PC-9 (cell line): Measurements from ENCODE around the gene CCL25. TPM values are rescaled to one million over a fixed set of nuclear protein-coding genes. Genes with fewer than 3 reads are reported as not detected.
"Not testable (repeated sequence)": the region's sequence is repeated elsewhere in the genome, so short reads cannot be mapped to it uniquely, and the experiment has no call there.

ENCODE experiments used
- BruUV-seq: library from RNA; stranded (reverse); fragments of 400-500 nt; replicated peaks from 2 replicates; lab custom pipeline; 2021; lab: Mats Ljungman, UMichigan
- CTCF ChIA-PET: fragments of 300-600 bp; sonication (Branson Sonifier 250); formaldehyde crosslinking; loops from one replicate; lab custom pipeline; 2022; ENCODE audit warnings: antibody characterized with exemption; lab: Charles Lee
- POLR2A ChIA-PET: fragments of 300-600 bp; sonication (Branson Sonifier 250); formaldehyde crosslinking; loops from one replicate; lab custom pipeline; 2022; ENCODE audit warnings: antibody characterized with exemption; ENCODE audit not compliant: unreplicated experiment; lab: Charles Lee
- DNase-seq, 2 experiments: peaks; one replicate each; pipeline versions ENCODE4 v3.0.0 to v3.0.0-alpha.2; 2015 to 2022; ENCODE audit warnings: mixed read lengths in 1 of 2
- H2AFZ ChIP-seq: fragments of 200-600 bp; sonication (generic); 2 replicates; pipeline ENCODE4 v1.8.1; 2017; ENCODE audit warnings: antibody characterized with exemption
- H3F3A ChIP-seq: fragments of 200-600 bp; sonication (generic); 2 replicates; pipeline ENCODE4 v1.8.1; 2017; ENCODE audit warnings: antibody characterized with exemption, mild to moderate bottlenecking, low read depth; ENCODE audit not compliant: insufficient read depth
- H3K27ac ChIP-seq: fragments of 200-600 bp; sonication (generic); 2 replicates; pipeline ENCODE4 v1.6.1; 2016; ENCODE audit warnings: mixed run types
- H3K27me3 ChIP-seq: fragments of 200-600 bp; sonication (generic); 2 replicates; pipeline ENCODE4 v1.6.1; 2016; ENCODE audit warnings: low read depth, mixed run types; ENCODE audit not compliant: insufficient read depth
- H3K36me3 ChIP-seq: fragments of 200-600 bp; sonication (generic); 2 replicates; pipeline ENCODE4 v1.6.1; 2016; ENCODE audit warnings: low read depth, mixed run types
- H3K4me1 ChIP-seq: fragments of 200-600 bp; sonication (generic); replicated peaks from 2 replicates; pipeline ENCODE4 v1.6.1; 2016; ENCODE audit warnings: mixed run types; ENCODE audit not compliant: insufficient read depth
- H3K4me2 ChIP-seq: fragments of 200-600 bp; sonication (generic); 2 replicates; pipeline ENCODE4 v1.6.1; 2017; ENCODE audit warnings: mixed run types
- H3K4me3 ChIP-seq: fragments of 200-600 bp; sonication (generic); 2 replicates; pipeline ENCODE4 v1.6.1; 2016; ENCODE audit warnings: mixed run types
- H3K79me2 ChIP-seq: fragments of 200-600 bp; sonication (generic); 2 replicates; pipeline ENCODE4 v1.6.1; 2017; ENCODE audit warnings: low read depth, mixed run types
- H3K9me2 ChIP-seq: fragments of 200-600 bp; sonication (generic); 2 replicates; pipeline ENCODE4 v1.8.1; 2017; ENCODE audit warnings: mild to moderate bottlenecking; ENCODE audit not compliant: insufficient read depth
- H3K9me3 ChIP-seq: fragments of 200-600 bp; sonication (generic); 2 replicates; pipeline ENCODE4 v1.8.1; 2016; ENCODE audit warnings: low read depth; ENCODE audit not compliant: insufficient read depth
- H4K20me1 ChIP-seq: fragments of 200-600 bp; sonication (generic); 2 replicates; pipeline ENCODE4 v1.8.1; 2017; ENCODE audit not compliant: insufficient read depth
- EZH2 ChIP-seq: fragments of 200-600 bp; sonication (generic); IDR thresholded peaks from 2 replicates; pipeline ENCODE4 v1.8.0; 2017; ENCODE audit warnings: antibody characterized with exemption, low read depth
- intact Hi-C: fragments of 100-400 bp; cut with micrococcal nuclease; formaldehyde crosslinking; loops from one replicate; pipeline ENCODE4 v1.10.0; 2022; ENCODE audit not compliant: unreplicated experiment
- total RNA-seq: library from RNA; stranded (reverse); gene quantifications from 2 replicates; pipeline ENCODE4 v1.2.3, GENCODE V29; 2021
- TF ChIP-seq, protein P1 (sequence below): fragments of 200-600 bp; sonication (generic); conservative IDR thresholded peaks from 2 replicates; pipeline ENCODE4 v1.6.1; 2017; ENCODE audit warnings: mixed run types, antibody characterized with exemption, mild to moderate bottlenecking, moderate library complexity

The CCL25 gene
- total RNA-seq, 1 experiment from 2014 or later = not detected

DNA sequence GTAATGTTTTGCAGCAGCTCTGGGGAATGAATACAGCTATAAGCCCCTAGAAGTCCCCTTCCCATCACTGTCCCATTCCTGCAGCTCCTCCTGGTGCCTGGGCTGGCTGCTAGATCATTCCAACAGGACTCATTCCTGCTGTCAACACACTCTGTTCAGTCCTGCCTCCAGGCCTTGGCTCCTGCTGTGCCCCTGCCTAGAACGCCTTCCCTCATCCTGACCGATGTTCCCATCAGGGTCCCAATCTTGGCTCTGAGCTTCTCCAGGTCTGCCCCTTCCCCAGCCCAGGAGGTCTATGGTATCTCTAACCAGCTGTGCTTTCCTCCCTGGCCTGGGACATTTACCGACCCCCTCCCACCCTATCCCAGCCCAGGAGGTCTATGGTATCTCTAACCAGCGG lies 48.8 kb downstream of the CCL25 start:
- no peaks in the 10 kb centered on the region for H3K79me2 ChIP-seq
- H3K9me3 ChIP-seq = no peaks in the 10 kb centered on the region
- H3F3A ChIP-seq = no peaks in the 10 kb centered on the region
- intact Hi-C loops = no loop called here
- no peak for DNase-seq
- peaks cover 39% of the 10 kb centered on the region for H3K27me3 ChIP-seq
- H3K4me3 ChIP-seq = no peak overlapping the region
- ChIA-PET CTCF (no interaction called here), POLR2A (no interaction called here)
- no TSS peak for BruUV-seq
- no peaks in the 10 kb centered on the region for H3K36me3 ChIP-seq
- H4K20me1 ChIP-seq = no peaks in the 10 kb centered on the region
- no peak overlapping the region for H3K4me2 ChIP-seq
- H3K27ac ChIP-seq = no peak overlapping the region
- H2AFZ ChIP-seq = no peak overlapping the region
- TF ChIP-seq, protein P1, sequence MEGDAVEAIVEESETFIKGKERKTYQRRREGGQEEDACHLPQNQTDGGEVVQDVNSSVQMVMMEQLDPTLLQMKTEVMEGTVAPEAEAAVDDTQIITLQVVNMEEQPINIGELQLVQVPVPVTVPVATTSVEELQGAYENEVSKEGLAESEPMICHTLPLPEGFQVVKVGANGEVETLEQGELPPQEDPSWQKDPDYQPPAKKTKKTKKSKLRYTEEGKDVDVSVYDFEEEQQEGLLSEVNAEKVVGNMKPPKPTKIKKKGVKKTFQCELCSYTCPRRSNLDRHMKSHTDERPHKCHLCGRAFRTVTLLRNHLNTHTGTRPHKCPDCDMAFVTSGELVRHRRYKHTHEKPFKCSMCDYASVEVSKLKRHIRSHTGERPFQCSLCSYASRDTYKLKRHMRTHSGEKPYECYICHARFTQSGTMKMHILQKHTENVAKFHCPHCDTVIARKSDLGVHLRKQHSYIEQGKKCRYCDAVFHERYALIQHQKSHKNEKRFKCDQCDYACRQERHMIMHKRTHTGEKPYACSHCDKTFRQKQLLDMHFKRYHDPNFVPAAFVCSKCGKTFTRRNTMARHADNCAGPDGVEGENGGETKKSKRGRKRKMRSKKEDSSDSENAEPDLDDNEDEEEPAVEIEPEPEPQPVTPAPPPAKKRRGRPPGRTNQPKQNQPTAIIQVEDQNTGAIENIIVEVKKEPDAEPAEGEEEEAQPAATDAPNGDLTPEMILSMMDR = no peak
- no peak for TF ChIP-seq EZH2
- no peaks in the 10 kb centered on the region for H3K9me2 ChIP-seq
- H3K4me1 ChIP-seq = no peaks in the 10 kb centered on the region

DNA sequence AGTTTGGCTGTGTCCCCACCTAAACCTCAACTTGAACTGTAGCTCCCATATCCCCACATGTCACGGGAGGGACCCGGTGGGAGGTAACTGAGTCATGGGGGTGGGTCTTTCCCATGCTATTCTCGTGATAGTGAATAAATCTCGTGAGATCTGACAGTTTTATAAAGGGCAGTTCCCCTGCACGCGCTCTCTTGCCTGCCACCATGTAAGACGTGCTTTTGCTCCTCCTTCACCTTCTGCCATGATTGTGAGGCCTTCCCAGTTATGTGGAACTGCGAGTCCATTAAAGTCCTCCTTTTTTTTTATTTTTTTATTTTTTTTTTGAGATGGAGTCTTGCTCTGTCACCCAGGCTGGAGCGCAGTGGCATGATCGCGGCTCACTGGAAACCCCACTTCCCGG lies 49.4 kb downstream of the CCL25 start:
- H3K4me2 ChIP-seq, H3K9me3 ChIP-seq, H3K27ac ChIP-seq, H3K4me1 ChIP-seq, POLR2A ChIA-PET, H3K36me3 ChIP-seq, H3K79me2 ChIP-seq, H3F3A ChIP-seq, H3K4me3 ChIP-seq, BruUV-seq, H3K9me2 ChIP-seq, H4K20me1 ChIP-seq, intact Hi-C loops, CTCF ChIA-PET, H2AFZ ChIP-seq, DNase-seq: not testable (repeated sequence)
- H3K27me3 ChIP-seq = peaks cover 45% of the 10 kb centered on the region

DNA sequence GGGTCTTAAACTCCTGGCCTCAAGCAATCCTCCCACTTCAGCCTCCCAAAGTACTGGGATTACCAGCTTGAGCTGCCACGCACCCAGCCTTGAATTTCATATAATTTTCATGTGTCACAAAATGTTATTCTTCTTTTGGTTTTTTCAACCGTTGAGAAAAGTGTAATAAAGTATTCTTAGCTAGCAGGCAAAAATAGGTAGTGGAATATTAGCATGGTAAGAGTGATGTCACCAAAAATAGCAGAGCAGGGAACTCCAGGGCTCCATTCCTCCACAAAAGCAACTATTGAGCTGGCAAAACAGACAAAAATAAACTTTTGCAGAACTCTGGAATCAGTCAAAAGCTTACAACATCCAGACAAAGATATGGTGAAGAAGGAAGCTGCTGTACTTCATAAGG lies 52.9 kb downstream of the CCL25 start:
- no peak overlapping the region for H3K4me2 ChIP-seq
- BruUV-seq = no TSS peak
- H2AFZ ChIP-seq = no peak overlapping the region
- H3F3A ChIP-seq = no peaks in the 10 kb centered on the region
- no peak overlapping the region for H3K4me3 ChIP-seq
- peaks cover 66% of the 10 kb centered on the region for H3K27me3 ChIP-seq
- no peak for DNase-seq
- TF ChIP-seq, protein P1 = no peak
- no peak for TF ChIP-seq EZH2
- no peak overlapping the region for H3K27ac ChIP-seq
- no peaks in the 10 kb centered on the region for H3K9me2 ChIP-seq
- CTCF ChIA-PET = no interaction called here
- H3K79me2 ChIP-seq = no peaks in the 10 kb centered on the region
- no peaks in the 10 kb centered on the region for H3K4me1 ChIP-seq
- H3K9me3 ChIP-seq = no peaks in the 10 kb centered on the region
- H3K36me3 ChIP-seq = no peaks in the 10 kb centered on the region
- POLR2A ChIA-PET = no interaction called here
- H4K20me1 ChIP-seq = no peaks in the 10 kb centered on the region
- intact Hi-C loops = no loop called here

DNA sequence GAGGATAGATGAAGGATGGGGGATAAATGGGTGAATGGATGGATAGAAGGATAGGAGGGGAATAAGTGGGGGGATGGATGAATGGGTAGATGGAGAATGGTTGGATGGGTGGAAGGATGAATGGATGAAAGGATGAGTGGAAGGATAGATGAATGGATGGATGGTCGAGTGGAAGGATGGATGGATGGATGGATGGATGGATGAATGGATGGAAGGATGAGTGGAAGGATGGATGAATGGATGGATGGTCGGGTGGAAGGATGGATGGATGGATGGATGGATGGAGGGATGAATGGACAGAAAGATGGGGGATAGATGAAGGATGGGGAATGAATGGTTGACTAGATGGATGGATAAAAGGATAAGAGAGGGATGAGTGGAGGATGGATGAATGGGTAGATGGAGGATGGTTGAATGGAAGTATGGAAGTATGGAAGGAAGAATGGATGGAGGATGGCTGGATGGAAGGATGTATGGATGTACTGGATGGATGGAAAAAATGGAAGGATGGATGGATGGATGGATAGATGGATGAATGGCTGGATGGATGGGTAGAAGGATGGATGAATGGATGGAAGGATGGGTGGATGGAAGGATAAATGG lies 54.8 kb downstream of the CCL25 start:
- Histone ChIP-seq H2AFZ (no peak overlapping the region), H3K79me2 (no peaks in the 10 kb centered on the region), H3K4me2 (no peak overlapping the region), H3K4me3 (no peak overlapping the region), H3K9me2 (no peaks in the 10 kb centered on the region), H3F3A (peaks cover 3% of the 10 kb centered on the region), H3K27me3 (peaks cover 61% of the 10 kb centered on the region), H3K27ac (no peak overlapping the region), H3K9me3 (no peaks in the 10 kb centered on the region), H3K36me3 (no peaks in the 10 kb centered on the region), H3K4me1 (no peaks in the 10 kb centered on the region), H4K20me1 (no peaks in the 10 kb centered on the region)
- intact Hi-C loops = no loop called here
- no TSS peak for BruUV-seq
- CTCF ChIA-PET = no interaction called here
- DNase-seq = no peak
- POLR2A ChIA-PET = no interaction called here
- TF ChIP-seq EZH2 = no peak
- TF ChIP-seq, protein P1 = no peak
